NCI-H774 (cell line): ENCODE data around the gene IDH3B.
"Not testable (repeated sequence)": the region's sequence is repeated elsewhere in the genome, so short reads cannot be mapped to it uniquely, and the experiment has no call there.

ENCODE experiments used
- DNase-seq: peaks from one replicate; lab custom pipeline; 2025; lab: John Stamatoyannopoulos, UW

IDH3B gene

GRCh38 chr20:2663887-2664719 is at the start of gene IDH3B:
TSS of gene IDH3B (minus strand) at chr20:2664216. CDS start at chr20:2664188, 28 bp downstream.
- peak; percentile 83 for DNase-seq

- DNase-seq: no peak
Measured at GRCh38 chr20:2713285-2713684, 49.3 kb upstream of the IDH3B start.

DNA sequence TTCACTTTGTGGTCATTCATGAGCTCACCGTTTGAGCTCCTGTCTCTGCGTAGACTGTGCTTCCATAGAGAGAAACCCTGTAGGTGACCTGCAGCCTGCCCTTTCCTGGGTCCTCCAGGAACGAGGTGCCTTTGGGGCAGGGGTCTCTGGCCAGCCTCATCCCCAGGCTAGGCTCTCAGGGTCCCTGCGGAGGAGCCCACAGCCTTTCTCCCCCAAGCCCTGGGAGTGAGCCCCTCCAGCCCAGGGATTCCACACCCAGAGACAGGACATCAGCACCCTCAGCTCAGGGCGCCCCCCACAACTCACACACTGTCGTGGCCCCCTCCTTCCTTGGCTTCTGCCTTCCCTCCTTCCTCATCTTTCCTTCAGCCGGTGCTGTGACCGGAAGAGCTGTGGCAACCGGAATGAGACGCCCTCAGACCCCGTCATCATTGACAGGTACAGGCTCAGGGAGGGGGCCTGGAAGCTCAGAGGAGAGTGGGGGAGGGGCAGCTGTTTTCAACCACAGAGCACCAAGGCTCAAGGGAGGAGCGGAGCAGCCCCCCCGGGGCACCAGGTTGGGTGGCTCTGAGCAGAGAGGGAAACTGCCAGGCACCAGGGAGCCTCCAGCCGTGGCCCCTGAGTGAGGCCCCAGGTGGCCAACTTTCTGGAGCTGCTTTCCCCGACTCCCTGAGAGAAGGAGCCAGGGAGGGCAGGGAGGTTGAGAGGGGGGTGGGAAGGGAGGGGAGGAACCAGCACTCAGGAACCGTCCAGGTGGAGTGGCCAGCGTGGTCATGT is 45.4 kb upstream of the IDH3B start:
- no peak for DNase-seq

GRCh38 chr20:2708665-2709064 is 44.6 kb upstream of the IDH3B start:
- no peak for DNase-seq

DNA sequence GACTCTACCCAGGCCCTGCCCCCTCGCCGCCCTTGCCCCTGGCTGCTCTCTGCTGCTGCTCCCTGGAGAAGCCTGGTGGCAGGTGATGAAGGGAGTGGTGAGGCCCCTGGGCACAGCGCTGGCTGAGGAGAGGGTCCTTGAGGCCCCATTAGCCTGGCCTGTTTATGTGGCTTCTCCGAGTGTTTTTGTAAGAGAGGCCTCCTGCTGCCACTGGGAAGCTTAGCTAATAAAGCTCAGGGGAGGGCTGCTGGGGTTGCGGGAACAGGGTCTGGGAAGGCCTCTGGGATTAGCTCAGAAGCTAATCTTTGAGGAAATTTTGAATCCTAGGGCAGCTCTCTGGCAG is 44.0 kb upstream of the IDH3B start:
- DNase-seq: no peak

- no peak for DNase-seq
Measured at GRCh38 chr20:2707353-2708072, 43.5 kb upstream of the IDH3B start.

DNA sequence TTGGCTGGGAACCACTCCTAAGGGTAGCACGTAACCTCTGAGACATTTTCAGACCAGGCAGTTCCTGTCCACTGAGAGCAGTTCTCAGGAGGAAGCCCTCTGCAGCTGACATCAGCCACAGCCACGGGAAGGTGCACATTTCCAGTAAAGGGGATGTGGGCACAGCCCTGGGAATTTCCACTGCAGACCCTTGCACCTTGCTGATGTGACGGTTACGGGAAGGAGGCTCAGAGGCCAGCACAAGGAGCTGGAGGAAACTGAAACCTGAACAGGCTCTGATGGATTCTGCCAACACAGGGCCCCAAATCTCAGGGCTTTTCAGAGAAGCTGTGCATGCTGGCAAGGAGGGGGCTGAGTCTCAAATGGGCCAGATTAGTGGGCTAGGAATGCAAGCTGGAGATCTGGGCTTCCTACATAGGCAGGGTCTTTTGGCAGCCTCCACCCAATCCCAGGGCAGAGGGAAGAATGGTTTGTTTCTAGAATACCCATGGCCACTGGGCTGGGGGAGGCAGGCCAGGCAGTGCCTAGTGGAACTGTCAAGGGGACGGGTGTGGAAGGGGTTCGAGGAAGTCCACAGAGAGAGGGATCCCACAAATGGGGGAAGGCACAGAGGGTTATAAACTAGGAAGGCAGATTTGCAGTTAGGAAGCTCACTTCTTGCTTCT is 42.8 kb upstream of the IDH3B start:
- DNase-seq: no peak

DNA sequence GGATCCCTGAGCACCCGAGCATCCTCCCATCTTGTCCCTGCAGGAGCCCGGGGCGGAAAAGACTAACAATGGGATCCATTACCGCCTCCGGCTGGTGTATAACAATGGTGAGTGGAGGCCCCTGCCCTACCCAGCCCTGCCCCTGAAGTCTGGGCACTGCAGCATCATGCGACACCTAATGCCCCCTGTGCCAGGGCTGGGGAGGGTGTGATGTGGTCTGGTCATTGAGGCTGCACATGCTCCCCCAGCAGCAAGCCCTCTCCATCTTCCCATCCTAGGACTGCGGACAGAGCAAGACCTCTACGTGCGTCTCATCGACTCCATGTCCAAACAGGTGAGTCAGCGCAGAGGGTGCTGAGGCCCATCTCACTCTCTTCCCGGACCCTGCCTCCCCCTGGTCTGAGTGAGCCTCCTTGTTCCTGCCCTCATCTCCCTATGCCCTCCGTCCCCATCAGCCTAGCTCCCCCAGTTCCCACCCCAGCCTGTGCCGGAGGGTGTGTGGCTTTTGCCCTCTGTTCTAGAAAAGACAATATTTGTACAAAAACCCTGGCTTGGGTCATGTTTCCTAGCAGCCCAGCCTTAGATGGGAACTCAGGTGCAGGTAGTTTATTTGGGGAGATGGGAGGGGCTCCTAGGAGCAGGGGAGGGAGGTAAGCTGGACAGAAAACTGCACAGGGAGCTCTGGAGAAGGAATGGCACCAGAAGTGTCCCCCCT is 42.1 kb upstream of the IDH3B start:
- no peak for DNase-seq

DNA sequence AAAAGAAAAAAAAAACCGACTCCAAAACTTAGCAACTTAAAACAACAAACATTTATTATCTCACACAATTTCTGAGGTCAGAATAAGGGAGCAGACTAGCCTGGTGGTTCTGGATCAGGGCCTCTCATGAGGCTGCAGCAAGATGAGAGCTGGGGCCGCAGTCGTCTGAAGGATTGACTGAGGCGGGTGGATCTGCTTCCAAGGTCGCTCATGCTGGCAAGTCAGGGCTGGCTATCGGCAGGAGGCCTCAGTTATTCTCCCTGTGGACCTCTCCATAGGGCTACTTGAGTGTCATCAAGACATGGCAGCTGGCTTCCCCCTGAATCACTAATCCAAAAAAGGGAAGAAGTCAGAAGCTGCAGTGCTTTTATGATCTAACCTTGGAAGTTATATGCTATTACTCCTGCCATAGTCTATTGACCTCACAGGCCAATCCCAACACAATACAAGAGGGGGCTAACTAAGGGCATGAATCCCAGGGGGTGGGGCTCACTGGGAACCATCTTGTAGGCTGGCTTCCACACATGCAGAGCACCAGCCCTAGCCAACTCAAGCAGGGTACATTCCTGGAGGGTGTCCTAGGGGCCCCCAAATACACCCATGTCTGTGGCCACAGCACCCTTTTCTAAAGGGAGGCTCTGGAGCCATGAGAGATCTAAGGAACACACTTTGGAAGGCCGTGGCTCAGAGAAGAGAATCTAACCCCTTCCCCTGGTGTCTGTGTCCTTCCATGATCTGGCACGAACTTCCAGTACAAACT is 39.9 kb upstream of the IDH3B start:
- no peak for DNase-seq

GRCh38 chr20:2701671-2702081 is 37.7 kb upstream of the IDH3B start:
- DNase-seq: no peak

DNA sequence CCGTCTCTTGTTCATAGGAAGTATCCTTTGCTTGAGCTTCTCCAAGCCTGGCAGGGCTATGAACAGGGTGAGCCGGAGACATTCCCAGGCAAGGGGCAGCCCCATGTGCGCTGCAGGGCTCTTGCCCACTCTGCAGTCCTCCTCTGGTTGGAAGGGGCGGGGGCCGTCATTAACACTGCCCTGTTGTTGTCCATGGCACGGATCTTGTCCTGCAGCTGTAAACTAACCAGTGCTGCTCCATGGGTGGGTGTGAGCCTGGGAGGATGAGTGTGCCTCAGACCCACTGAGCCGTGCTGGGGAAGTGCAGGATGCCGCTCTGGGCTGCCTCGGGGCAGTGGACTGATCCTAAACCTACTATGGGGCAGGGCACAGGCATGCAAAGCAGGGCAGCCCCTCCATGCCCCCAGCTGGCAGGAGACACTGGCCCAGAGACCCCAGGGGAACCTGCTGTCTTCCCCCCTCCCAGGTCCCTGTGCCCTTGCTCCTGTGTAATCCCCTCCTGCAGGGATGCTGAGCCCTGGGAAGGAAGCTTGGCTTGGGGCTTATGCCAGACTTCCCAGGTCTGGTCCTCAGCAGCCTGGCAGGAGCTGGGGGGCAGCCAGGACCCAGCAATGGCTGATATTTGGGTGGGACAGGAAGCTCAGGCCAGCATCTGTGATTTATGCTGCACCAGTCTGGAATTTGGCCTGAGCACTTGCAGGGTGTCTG is 37.1 kb upstream of the IDH3B start:
- no peak for DNase-seq

DNA sequence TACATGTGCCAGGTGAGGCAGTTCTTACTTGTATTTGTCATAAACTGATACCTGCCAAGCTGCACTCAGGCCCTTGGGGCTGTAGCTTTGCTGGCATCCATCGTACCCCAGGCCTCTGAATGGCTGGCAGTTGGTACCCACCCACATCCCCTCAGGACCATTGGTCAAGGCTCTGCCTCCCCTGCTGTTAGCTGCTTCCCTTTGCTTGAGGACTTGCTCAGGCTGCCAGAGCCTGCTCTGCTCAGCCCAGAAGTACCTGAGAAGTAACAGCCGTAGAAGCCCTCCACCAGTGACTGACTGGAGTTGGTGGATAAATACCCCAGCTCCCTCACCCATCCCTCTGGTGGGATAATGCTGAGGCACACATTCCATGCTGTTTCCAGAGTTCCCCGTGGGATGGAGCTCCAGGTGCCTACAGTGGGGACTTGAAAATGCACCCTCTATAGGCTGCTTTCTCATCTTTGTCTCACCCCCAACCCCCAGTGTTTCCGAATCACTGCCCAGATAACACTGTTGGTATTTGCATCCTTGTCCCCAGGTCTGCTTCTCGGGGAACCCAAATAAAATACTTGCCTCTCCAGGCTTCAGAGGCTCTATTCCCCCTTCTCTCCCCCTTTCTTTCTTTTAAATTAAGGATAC is 35.9 kb upstream of the IDH3B start:
- no peak for DNase-seq

DNA sequence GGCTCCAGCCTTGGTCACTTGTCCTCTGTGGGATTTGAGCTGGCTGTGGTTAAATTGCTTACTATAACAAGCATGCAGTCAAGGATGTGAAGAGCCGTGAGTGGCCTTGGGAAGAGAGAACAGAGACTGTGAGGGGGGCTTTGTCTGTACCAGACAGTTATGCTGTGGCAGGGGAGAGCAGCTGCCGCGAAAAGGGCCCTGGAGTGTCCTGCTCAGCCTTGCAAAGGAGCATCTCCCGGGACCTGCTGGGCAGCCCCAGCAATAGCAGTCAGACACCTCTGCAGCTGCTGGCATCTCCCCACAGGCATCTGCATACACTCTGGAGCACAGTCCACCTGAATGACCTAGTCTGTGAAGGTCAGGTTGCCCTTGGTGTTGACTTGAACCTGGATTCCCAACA is 34.9 kb upstream of the IDH3B start:
- DNase-seq: no peak

DNA sequence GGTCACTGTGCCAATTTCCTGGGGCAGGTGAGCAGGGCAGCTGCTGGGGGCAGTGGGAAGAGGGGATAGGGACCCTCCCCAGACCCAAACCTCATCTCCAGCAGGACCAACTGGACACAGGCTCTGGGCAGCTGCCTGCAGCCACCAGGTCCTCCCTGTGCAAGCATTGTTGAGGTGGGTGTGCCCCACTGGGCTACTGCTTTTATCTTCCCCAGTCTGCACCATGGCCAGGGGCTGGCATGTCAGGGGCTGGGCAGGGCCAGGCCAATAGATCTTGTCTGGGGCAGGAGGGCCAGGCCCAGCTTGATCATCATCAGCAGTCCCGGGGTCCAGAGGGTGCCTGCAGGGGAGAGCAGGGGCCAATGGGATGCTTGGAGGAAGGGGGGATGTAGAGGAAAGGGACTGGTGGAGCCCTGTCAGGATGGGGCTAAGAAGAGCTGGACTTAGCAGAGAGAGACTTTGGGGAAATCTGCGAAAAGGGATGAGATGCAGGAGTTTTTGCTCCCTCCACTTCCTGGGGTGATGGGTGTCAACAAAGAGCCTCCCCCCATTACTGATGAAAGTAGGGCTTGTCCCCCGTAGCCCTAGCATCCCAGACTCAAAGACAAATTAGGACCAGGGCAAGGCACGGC is 34.3 kb upstream of the IDH3B start:
- DNase-seq: no peak

DNA sequence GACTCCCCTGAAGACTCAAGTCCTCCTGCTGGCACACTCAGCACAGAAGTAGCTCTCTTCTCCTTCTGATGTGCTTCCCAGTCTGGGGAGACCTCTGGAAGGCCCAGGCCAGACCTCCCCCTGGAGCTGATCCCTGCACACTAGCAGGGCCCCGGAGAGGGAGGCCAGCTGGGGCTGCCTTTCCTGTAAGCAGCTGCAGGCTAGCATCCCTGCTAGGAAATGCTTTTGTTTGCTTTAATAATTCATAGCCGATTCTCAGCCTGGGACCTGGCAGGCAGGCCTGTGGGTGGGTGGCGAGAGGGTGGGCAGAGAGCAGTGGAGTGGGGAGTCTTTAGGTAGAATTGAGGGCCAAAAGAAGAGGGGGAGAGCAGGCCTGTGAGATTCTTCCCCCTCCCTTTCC is 33.8 kb upstream of the IDH3B start:
- DNase-seq: no peak

DNA sequence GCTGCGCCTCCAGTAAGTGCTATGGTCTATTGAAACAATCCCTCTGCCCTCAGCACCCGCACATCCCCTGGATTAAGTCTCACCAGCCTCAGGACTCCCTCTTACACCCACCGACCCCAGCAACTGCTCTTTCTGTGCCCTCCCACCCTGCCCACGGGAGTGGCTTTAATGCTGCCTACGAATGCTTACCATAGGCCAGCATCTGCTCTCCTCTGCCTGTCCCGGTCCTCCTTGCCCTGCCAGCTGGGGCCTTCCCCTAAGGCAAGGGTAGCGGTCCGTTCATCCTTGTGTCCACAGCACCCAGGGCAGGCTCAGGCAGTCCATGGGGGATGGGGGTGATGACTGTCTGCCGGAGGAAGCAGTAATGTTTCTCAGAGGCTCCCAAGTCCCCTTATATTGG is 32.6 kb upstream of the IDH3B start:
- no peak for DNase-seq

GRCh38 chr20:2695984-2696525 is 32.0 kb upstream of the IDH3B start:
- not testable (repeated sequence) for DNase-seq

GRCh38 chr20:2695206-2695983 is 31.4 kb upstream of the IDH3B start:
- DNase-seq: no peak
